Progenitor cell of endocrine pancreas (in vitro differentiated cells): Measurements from ENCODE around the gene PPP2R2D. TPM values are rescaled to one million over a fixed set of nuclear protein-coding genes. Genes with fewer than 3 reads are reported as not detected.

Experiments
- DNase-seq: peaks from one replicate; pipeline ENCODE4 v3.0.0; 2021; ENCODE audit warnings: low spot score; ENCODE audit not compliant: unreplicated experiment
- H3K27ac Mint-ChIP-seq: 2 replicates; pipeline ENCODE4 v1.8.0; 2021; ENCODE audit warnings: mild to moderate bottlenecking, moderate library complexity, mixed read lengths
- H3K27me3 Mint-ChIP-seq: 2 replicates; pipeline ENCODE4 v1.8.0; 2021; ENCODE audit warnings: mixed read lengths
- H3K36me3 Mint-ChIP-seq: 2 replicates; pipeline ENCODE4 v1.8.0; 2022; ENCODE audit warnings: mixed read lengths; ENCODE audit not compliant: insufficient read depth
- H3K4me1 Mint-ChIP-seq: 2 replicates; pipeline ENCODE4 v1.8.0; 2021; ENCODE audit warnings: low read depth, mixed read lengths
- H3K4me3 Mint-ChIP-seq: 2 replicates; pipeline ENCODE4 v1.8.0; 2021; ENCODE audit warnings: low read depth, mild to moderate bottlenecking, moderate library complexity, mixed read lengths
- H3K9me3 Mint-ChIP-seq: 2 replicates; pipeline ENCODE4 v1.8.0; 2021; ENCODE audit warnings: low read depth, mixed read lengths
- CTCF ChIP-seq: fragments of 200-600 bp; sonication (generic); IDR thresholded peaks from one replicate; pipeline ENCODE4 v1.5.0; 2021; ENCODE audit warnings: antibody characterized with exemption, mild to moderate bottlenecking; ENCODE audit not compliant: unreplicated experiment
- total RNA-seq: library from RNA; stranded (reverse); gene quantifications from 2 replicates; pipeline ENCODE4 v1.2.1, GENCODE V29; 2021

Gene PPP2R2D
- total RNA-seq, 1 donor from 2014 or later, result 43.6 TPM

- Mint-ChIP-seq H3K4me1 (peaks cover 24% of the 10 kb centered on the region), H3K36me3 (peaks cover 10% of the 10 kb centered on the region), H3K27me3 (no peaks in the 10 kb centered on the region), H3K9me3 (no peaks in the 10 kb centered on the region), H3K27ac (no peak overlapping the region), H3K4me3 (no peak overlapping the region)
- DNase-seq, result no peak
- TF ChIP-seq CTCF, result no peak
Observed at GRCh38 chr10:131975003-131975402, 74.2 kb downstream of the PPP2R2D start.

DNA sequence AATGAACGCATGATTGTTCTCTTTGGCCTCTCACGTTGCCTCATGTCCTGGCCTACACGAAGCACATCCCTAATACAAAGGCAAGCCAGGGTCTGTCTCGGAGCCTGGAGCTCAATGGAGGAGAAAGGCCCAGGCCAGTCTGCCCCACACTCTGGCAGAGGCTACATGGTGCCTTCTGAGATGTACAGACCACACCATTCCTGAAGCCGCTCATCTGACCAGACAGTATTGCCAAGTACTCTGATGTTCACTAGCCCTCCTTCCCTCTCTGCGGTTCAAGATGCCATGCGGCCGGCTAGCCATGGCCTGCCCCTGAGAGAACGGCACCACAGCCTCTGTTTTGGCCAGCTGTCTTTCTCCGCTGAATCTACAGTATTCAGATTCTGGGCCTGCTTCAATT lies 75.0 kb downstream of the PPP2R2D start:
- no peak for TF ChIP-seq CTCF

DNA sequence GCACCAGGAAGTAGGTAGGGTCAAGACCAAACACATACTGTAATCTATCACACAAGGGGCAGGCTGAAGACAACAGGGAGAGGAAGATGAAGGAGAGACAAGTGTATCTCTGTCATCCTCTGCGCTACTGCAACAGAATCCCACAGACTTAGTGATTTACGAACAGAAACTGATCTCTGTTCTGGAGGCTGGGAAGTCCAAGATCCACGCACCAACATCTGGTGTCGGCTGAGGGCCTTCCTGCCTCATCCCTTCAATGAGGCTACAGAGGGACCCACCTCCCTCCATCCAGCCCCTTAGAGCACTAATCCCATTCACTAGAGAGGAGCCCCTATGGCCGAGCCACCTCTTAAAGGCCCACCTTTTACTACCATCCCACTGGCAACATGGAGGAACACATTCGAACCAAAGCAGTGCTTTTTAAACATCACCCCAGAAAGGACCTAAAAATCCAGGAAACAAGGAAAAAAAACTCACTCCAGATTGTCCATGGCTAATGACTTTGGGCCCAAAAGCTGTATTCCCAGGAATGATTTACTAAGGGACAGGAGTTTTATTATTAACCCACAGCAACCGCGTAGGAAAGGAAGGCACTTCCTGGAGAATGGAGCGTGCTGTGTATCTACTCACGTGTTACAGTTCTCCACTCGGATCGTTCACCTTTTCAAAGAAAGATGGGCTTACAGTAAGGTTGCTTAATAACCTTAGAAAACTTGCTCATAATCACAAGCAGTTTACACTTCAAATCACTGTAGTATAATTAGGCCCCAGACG lies 76.7 kb downstream of the PPP2R2D start:
- no peak for DNase-seq
- Mint-ChIP-seq H3K4me3 (peak overlapping the region; percentile 15), H3K27ac (peak overlapping the region; percentile 2), H3K9me3 (no peaks in the 10 kb centered on the region), H3K27me3 (no peaks in the 10 kb centered on the region), H3K4me1 (peaks cover 28% of the 10 kb centered on the region), H3K36me3 (peaks cover 2% of the 10 kb centered on the region)
- TF ChIP-seq CTCF, result no peak

More for the DNA sequence above, 75.0 kb downstream of the PPP2R2D start:
- H3K27ac Mint-ChIP-seq, result no peak overlapping the region
- DNase-seq, result no peak
- H3K27me3 Mint-ChIP-seq, result no peaks in the 10 kb centered on the region
- no peaks in the 10 kb centered on the region for H3K9me3 Mint-ChIP-seq
- peaks cover 25% of the 10 kb centered on the region for H3K4me1 Mint-ChIP-seq
- peaks cover 6% of the 10 kb centered on the region for H3K36me3 Mint-ChIP-seq
- H3K4me3 Mint-ChIP-seq, result no peak overlapping the region

DNA sequence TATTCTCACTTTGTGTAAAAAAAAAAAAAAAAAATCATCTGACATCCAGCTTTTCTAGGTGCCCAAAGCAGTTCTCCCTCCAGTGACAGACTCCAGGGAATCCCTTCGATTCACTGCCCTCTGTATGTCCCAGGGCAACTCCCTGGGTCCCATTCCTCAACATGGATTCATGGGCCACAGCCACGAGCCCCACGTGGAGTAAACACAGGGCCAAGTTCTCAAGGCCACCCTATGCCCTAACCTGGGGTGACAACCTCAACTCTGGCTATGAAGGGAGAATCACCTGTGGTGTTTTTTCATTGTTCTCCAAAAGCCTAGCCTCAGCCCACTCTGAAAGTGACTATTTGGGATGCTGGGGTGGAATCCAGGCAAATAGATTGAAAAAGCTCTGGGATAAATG lies 77.6 kb downstream of the PPP2R2D start:
- DNase-seq, result no peak
- H3K27ac Mint-ChIP-seq, result no peak overlapping the region
- H3K36me3 Mint-ChIP-seq, result no peaks in the 10 kb centered on the region
- H3K9me3 Mint-ChIP-seq, result no peaks in the 10 kb centered on the region
- H3K4me3 Mint-ChIP-seq, result no peak overlapping the region
- H3K4me1 Mint-ChIP-seq, result peaks cover 28% of the 10 kb centered on the region
- peaks cover 7% of the 10 kb centered on the region for H3K27me3 Mint-ChIP-seq
- no peak for TF ChIP-seq CTCF

DNA sequence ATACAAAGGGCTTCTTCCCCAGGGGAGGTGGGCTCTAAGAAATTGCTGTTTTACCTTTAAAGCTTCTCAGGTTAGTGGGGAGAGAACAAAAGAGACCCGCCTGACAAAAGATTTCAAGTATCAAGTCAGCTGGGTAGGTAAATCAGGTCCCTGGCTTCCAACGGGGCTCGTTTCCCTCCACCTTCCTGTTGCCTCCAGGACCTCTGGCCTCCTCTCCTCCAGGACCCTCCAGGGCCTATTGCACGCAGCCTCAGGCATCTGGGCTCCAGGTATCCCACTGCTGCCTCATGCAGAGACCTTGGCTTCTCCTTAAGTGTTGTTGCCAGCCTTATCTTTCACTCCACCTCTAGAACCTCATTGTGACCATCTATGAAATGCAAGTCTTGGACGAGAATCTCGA lies 78.0 kb downstream of the PPP2R2D start:
- Mint-ChIP-seq H3K36me3 (no peaks in the 10 kb centered on the region), H3K4me3 (peak overlapping the region; percentile 52), H3K4me1 (peaks cover 28% of the 10 kb centered on the region), H3K9me3 (no peaks in the 10 kb centered on the region), H3K27me3 (peaks cover 10% of the 10 kb centered on the region), H3K27ac (no peak overlapping the region)
- no peak for TF ChIP-seq CTCF
- no peak for DNase-seq
